GM12878 (cell line): Measurements from ENCODE around the gene ZNF502.

Experiments used
- BHLHE40 ChIP-seq, 2 experiments: fragments of 450-650 bp in 1 of 2; IDR thresholded peaks; 2 replicates each; pipeline ENCODE4 v1.6.1; 2011 to 2017; ENCODE audit warnings: low read depth in 2 of 2, borderline replicate concordance in 1 of 2, improper control_type of control experiment in 1 of 2, low read length in 1 of 2, mild to moderate bottlenecking in 1 of 2
- JUNB ChIP-seq: IDR thresholded peaks from 2 replicates; pipeline ENCODE4 v1.6.1; 2016; ENCODE audit warnings: antibody characterized with exemption, mild to moderate bottlenecking
- NFIC ChIP-seq: IDR thresholded peaks from 2 replicates; pipeline ENCODE4 v1.6.1; 2012; ENCODE audit warnings: low read depth, mild to moderate bottlenecking, inconsistent platforms, low read length, moderate library complexity
- POLR2AphosphoS5 ChIP-seq: IDR thresholded peaks from 2 replicates; pipeline ENCODE4 v1.6.1; 2011; ENCODE audit warnings: mild to moderate bottlenecking, low read length, inconsistent platforms
- RB1 ChIP-seq: fragments of 450-650 bp; formaldehyde crosslinking; IDR thresholded peaks from 2 replicates; pipeline ENCODE4 v1.6.1; 2017; ENCODE audit warnings: mild to moderate bottlenecking, borderline replicate concordance
- RUNX3 ChIP-seq: IDR thresholded peaks from 2 replicates; pipeline ENCODE4 v1.6.1; 2012; ENCODE audit warnings: low read length, inconsistent platforms
- SUZ12 ChIP-seq: fragments of 200-600 bp; sonication (generic); IDR thresholded peaks from one replicate; pipeline ENCODE4 v1.6.1; 2018; ENCODE audit warnings: antibody characterized with exemption, mild to moderate bottlenecking; ENCODE audit not compliant: unreplicated experiment
- TAF1 ChIP-seq: IDR thresholded peaks from 2 replicates; pipeline ENCODE4 v1.6.1; 2011; ENCODE audit warnings: mild to moderate bottlenecking, low read depth, low read length, borderline replicate concordance
- ZBED1 ChIP-seq: IDR thresholded peaks from 2 replicates; pipeline ENCODE4 v1.6.1; 2016; ENCODE audit warnings: borderline replicate concordance
- TF ChIP-seq, protein P1 (sequence below), 3 experiments: IDR thresholded peaks in 2 of 3; conservative IDR thresholded peaks in 1 of 3; 2 replicates each; pipeline ENCODE4 v1.5.1; 2011; ENCODE audit warnings: low read depth in 3 of 3, low read length in 3 of 3, mild to moderate bottlenecking in 3 of 3, control low read depth in 2 of 3, moderate library complexity in 2 of 3, inconsistent platforms in 1 of 3, mixed read lengths in 1 of 3; ENCODE audit not compliant: control insufficient read depth in 2 of 3, insufficient read depth in 1 of 3; ENCODE audit errors: extremely low read depth in 1 of 3
- TF ChIP-seq, protein P2 (sequence below): IDR thresholded peaks from 2 replicates; pipeline ENCODE4 v1.6.1; 2012; ENCODE audit warnings: mild to moderate bottlenecking, low read depth, low read length

DNA sequence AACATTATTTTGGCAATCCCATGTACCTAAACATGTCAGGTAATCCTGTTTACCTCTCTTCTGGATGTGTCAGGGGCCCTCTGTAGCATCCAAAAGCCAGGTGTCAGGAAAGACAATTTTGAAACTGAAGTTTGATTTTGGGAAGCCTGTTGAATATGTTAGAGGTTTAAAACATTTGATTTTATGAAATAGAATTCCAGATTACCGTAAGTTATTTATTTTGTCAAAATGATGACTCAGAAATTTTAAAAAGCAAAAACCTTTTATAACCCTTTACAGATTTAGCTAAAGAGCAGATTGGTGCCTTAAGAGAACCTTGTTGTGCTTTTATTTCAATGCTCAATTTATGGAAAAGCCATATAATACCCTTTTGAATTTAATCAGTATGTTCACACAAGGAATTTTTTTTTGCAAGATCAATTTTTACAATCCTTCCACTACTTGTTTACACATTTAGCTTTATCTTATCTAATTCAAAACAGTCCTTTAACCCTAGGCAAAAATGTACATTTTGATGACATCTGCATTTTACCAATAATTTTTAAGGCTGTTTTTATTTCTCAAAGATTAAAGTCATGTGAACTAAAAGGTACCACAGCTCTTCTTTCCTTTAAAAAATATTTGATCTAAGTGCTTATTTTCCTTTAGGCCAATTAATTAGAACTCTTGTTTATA, 59.1 kb downstream of the ZNF502 start:
- TF ChIP-seq RUNX3 = no peak
- no peak for TF ChIP-seq SUZ12
- TF ChIP-seq POLR2AphosphoS5 = no peak
- TF ChIP-seq ZBED1 = no peak
- TF ChIP-seq, protein P1, sequence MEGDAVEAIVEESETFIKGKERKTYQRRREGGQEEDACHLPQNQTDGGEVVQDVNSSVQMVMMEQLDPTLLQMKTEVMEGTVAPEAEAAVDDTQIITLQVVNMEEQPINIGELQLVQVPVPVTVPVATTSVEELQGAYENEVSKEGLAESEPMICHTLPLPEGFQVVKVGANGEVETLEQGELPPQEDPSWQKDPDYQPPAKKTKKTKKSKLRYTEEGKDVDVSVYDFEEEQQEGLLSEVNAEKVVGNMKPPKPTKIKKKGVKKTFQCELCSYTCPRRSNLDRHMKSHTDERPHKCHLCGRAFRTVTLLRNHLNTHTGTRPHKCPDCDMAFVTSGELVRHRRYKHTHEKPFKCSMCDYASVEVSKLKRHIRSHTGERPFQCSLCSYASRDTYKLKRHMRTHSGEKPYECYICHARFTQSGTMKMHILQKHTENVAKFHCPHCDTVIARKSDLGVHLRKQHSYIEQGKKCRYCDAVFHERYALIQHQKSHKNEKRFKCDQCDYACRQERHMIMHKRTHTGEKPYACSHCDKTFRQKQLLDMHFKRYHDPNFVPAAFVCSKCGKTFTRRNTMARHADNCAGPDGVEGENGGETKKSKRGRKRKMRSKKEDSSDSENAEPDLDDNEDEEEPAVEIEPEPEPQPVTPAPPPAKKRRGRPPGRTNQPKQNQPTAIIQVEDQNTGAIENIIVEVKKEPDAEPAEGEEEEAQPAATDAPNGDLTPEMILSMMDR (IDR thresholded peaks at IDR 0.05 in 2 of 3, conservative IDR thresholded peaks at IDR 0.05 in 1 of 3; ENCODE audit: control insufficient read depth in 2 of 3, extremely low read depth in 1 of 3, insufficient read depth in 1 of 3, low read depth in 3 of 3, low read length in 3 of 3) = no peak
- TF ChIP-seq, protein P2, sequence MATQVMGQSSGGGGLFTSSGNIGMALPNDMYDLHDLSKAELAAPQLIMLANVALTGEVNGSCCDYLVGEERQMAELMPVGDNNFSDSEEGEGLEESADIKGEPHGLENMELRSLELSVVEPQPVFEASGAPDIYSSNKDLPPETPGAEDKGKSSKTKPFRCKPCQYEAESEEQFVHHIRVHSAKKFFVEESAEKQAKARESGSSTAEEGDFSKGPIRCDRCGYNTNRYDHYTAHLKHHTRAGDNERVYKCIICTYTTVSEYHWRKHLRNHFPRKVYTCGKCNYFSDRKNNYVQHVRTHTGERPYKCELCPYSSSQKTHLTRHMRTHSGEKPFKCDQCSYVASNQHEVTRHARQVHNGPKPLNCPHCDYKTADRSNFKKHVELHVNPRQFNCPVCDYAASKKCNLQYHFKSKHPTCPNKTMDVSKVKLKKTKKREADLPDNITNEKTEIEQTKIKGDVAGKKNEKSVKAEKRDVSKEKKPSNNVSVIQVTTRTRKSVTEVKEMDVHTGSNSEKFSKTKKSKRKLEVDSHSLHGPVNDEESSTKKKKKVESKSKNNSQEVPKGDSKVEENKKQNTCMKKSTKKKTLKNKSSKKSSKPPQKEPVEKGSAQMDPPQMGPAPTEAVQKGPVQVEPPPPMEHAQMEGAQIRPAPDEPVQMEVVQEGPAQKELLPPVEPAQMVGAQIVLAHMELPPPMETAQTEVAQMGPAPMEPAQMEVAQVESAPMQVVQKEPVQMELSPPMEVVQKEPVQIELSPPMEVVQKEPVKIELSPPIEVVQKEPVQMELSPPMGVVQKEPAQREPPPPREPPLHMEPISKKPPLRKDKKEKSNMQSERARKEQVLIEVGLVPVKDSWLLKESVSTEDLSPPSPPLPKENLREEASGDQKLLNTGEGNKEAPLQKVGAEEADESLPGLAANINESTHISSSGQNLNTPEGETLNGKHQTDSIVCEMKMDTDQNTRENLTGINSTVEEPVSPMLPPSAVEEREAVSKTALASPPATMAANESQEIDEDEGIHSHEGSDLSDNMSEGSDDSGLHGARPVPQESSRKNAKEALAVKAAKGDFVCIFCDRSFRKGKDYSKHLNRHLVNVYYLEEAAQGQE = no peak
- TF ChIP-seq NFIC = no peak
- TF ChIP-seq BHLHE40 (IDR thresholded peaks at IDR 0.05; ENCODE audit: borderline replicate concordance in 1 of 2, low read depth in 2 of 2, low read length in 1 of 2) = no peak
- no peak for TF ChIP-seq JUNB
- TF ChIP-seq TAF1 = no peak
- no peak for TF ChIP-seq RB1
